Measurements from ENCODE around the gene C1orf21.

The C1orf21 gene

GRCh38 chr1:184423649-184424048 lies 36.8 kb downstream of the C1orf21 start:
- no peak for TF ChIP-seq CTCF (IDR thresholded peaks at IDR 0.05; ENCODE audit: borderline replicate concordance, control extremely low read depth, extremely low read depth, insufficient read depth, missing control alignments)

GRCh38 chr1:184424157-184424556 lies 37.3 kb downstream of the C1orf21 start:
- in situ Hi-C loops (cut with MboI; ENCODE audit: low sequenced_read_pairs, unreplicated experiment) = no loop called here
- DNase-seq (ENCODE audit: low spot score) = no peak
- no peak for TF ChIP-seq CTCF (IDR thresholded peaks at IDR 0.05; ENCODE audit: borderline replicate concordance, control extremely low read depth, extremely low read depth, insufficient read depth, missing control alignments)

More at GRCh38 chr1:184423649-184424048, 36.8 kb downstream of the C1orf21 start:
- in situ Hi-C loops (cut with MboI; ENCODE audit: low sequenced_read_pairs, unreplicated experiment) = no loop called here
- DNase-seq (ENCODE audit: low spot score) = no peak

GRCh38 chr1:184424945-184425344 lies 38.1 kb downstream of the C1orf21 start:
- no peak for TF ChIP-seq CTCF (IDR thresholded peaks at IDR 0.05; ENCODE audit: borderline replicate concordance, control extremely low read depth, extremely low read depth, insufficient read depth, missing control alignments)
- no peak for DNase-seq (ENCODE audit: low spot score)
- in situ Hi-C loops (cut with MboI; ENCODE audit: low sequenced_read_pairs, unreplicated experiment) = no loop called here

- no peak for TF ChIP-seq CTCF (IDR thresholded peaks at IDR 0.05; ENCODE audit: borderline replicate concordance, control extremely low read depth, extremely low read depth, insufficient read depth, missing control alignments)
- in situ Hi-C loops (cut with MboI; ENCODE audit: low sequenced_read_pairs, unreplicated experiment) = no loop called here
- no peak for DNase-seq (ENCODE audit: low spot score)
Observed at GRCh38 chr1:184425449-184426277, 38.8 kb downstream of the C1orf21 start.

- TF ChIP-seq CTCF (IDR thresholded peaks at IDR 0.05; ENCODE audit: borderline replicate concordance, control extremely low read depth, extremely low read depth, insufficient read depth, missing control alignments) = no peak
- in situ Hi-C loops (cut with MboI; ENCODE audit: low sequenced_read_pairs, unreplicated experiment) = no loop called here
- no peak for DNase-seq (ENCODE audit: low spot score)
Observed at GRCh38 chr1:184426278-184426674, 39.4 kb downstream of the C1orf21 start.

GRCh38 chr1:184427722-184428121 lies 40.9 kb downstream of the C1orf21 start:
- in situ Hi-C loops (cut with MboI; ENCODE audit: low sequenced_read_pairs, unreplicated experiment) = no loop called here
- TF ChIP-seq CTCF (IDR thresholded peaks at IDR 0.05; ENCODE audit: borderline replicate concordance, control extremely low read depth, extremely low read depth, insufficient read depth, missing control alignments) = no peak

More at GRCh38 chr1:184427722-184428121, 40.9 kb downstream of the C1orf21 start:
- no peak for DNase-seq (ENCODE audit: low spot score)
